Measurements from ENCODE around the gene ING3.

ING3 gene

DNA sequence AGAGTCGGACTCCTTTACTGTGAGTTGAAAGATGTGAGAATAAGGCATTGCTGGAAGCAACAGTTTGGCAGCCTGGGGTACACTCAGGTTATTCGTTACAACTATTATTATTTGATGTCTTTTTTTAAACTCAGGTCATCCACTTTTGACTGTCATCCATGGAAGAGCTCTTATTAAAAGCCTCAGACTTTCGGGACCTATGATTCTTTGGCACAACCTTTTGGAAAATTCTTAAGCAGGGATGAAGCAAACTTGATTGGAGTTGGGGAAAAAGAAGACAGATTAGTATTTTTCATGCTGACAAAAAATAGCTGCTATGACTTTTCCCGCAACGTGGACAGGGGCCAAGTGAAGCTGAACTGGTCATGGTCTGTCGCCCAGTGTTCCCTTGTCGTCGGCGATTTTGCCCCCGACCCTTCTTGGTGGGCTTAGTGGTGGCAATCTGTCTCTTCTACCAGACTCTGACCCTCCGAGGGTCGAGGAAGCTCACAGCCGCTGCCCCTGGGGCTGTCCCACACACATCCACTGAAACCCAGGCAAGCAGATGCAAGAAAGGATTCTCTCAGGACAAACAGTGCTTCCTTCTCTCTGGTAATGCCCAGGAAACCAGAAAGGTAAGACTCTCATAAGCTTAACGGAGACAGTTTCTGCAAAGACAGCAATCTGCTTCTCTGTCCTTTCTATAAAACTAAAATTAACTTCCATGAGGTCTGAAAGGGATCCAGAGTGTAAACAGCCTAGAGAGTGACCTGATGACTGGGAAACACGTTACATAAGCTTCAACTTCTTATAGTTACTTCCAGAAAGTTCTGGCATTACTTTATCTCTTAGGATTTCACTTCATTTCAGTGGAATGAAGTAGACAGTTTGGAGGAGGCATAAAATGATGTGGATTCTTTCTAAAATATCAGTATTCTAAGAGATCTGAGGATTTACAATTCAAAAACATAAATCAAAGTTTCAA is 39.0 kb downstream of the ING3 start:
- DNase-seq: peak in 2 of 14 donors; percentile 1 to 3

DNA sequence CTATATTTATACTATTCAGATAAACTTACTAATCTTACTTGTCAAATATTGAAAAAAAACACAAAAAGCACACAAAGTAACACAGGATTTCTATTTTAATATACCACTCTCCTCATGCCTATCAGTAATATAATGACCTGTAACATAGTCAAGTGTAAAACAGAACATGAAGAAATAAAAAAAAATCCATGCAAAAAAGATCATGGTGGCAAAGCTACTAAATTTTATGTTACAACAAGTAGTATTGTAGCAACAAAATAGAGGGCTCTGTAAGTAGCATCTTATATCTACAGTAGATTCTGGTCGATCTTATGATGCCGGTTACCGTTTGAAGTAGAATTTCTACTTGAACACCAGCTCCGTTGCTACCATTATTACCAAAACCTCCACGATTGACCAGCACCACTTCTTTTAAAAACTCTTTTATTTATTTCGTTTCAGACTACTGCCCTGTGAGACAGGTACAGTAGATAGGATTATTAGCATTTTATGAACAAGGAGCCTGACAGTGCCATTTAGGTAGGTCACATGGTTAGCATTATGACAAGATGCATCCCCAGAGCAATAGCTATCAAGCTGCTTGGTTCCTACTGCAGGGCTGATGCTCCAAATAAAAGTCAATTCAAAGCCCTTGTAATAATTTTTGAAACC is 40.0 kb downstream of the ING3 start:
- no peak for DNase-seq

DNA sequence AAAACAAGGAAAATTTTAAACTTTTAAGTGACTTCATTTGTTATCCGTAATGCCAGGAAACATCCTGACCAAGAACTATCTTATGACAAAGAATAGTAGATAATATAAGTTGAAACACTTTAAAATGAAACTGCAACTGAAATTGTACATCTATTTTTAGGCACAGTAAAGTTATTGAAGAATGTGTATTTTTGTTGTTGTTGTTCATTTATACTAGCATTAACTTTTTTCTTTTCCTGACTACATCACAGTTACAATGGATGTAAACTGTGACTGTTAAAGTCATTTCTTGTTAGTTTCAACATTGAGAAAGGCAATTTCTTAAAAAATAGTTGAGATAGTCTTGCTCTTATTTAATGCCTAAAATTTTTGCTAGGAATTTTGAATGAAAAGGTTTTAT is 40.6 kb downstream of the ING3 start:
- DNase-seq: no peak

DNA sequence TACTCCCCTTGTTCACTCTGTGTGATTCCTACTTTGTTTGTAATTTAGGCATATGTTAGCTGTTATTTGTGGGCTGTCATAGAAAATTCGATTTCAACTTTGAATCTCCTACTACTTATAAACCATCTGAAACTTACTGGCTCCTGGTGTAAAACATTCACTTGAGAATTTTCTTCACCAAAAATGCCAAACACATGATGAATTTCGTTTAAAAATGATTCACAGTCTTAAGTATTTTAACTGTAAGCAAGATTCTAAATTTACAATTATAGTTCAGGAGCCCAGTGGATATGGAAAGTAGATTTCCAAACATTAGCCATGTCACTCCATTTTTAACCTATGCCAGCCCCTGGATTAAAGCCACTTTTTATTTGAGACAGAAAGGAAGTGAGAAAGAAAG is 41.0 kb downstream of the ING3 start:
- no peak for DNase-seq

DNA sequence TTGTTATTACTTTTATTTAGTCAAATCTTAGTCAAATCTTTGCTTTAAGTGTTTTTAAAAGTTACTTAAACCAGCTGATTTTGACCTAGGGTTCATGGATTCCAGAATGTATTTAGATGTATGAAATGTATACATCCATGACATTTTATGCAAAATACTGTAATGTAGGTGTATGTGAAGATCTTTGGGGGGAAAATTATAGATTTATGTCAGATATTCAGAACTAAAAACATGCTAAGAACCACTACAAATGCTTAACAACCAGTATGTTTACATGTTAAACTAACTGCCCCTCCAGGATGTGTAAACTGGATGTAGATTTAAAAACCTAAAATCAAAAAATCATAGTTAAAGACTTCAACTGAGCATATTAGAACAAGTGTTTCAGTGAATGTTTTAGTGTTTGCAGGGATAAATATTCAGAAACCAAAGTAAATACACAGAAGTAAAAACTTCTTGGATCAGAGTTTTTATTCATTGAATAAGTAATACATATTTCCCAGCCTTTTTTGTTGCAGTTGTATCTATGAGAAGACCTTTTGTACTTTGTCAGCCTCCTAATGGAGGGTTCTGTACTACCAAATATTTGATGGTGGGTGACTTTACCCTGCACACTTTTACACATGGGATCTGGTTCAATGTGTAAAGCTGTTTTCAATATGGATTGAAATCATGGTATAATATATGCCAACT is 41.8 kb downstream of the ING3 start:
- no peak for DNase-seq

DNA sequence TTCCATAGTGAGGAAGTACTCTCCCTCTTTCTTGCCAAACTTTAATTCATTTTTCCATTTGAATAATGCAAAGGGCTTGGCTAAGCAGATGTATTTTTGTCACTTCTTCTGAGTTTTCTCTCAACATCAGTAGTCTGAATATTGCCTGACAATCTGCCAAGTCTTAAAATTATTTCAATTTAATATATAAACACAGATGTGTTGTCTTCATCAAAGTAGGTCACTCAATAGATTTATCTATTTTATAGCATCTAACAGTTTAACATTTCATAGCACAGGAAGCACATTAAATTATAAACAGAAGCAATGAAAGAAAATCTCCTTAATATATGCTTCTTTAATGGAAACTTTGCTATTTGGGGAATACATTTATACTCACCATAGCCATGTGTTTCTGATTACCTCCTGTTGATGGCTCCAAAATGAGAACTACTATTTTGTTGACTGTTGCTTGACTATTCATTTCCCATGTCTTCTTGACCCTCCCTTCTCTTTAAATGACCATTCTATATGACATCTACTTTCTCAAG is 42.5 kb downstream of the ING3 start:
- no peak for DNase-seq

DNA sequence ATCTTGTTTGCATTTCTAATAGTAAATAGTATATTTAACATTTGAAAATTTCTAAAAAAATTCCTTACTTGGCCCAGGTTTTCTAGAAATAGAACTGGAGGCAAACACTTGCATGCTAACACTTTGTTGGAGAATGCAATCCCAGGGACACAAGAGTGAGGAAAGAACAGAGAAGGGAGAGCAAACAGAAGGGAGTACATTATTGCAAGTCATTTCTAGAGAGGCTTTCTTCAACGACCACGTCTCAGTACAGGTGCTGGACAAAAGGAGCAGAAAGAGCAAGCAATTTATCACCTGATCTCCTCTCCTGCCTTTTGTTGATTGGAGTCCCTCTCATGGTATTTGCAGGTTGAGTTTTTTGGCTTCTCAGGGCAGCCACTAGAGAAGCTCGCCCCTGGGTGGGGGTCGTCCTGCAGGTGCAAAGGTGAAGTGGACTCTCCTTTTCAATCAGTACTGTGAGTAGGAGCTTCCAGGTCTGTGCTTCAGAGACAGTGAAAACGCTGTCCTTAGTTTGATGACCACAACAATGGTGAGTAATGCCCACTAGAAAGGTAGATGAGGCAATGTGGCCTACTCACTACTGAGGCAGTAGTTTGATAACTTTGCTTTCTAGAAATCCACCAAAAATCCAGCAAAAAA is 43.1 kb downstream of the ING3 start:
- no peak for DNase-seq

DNA sequence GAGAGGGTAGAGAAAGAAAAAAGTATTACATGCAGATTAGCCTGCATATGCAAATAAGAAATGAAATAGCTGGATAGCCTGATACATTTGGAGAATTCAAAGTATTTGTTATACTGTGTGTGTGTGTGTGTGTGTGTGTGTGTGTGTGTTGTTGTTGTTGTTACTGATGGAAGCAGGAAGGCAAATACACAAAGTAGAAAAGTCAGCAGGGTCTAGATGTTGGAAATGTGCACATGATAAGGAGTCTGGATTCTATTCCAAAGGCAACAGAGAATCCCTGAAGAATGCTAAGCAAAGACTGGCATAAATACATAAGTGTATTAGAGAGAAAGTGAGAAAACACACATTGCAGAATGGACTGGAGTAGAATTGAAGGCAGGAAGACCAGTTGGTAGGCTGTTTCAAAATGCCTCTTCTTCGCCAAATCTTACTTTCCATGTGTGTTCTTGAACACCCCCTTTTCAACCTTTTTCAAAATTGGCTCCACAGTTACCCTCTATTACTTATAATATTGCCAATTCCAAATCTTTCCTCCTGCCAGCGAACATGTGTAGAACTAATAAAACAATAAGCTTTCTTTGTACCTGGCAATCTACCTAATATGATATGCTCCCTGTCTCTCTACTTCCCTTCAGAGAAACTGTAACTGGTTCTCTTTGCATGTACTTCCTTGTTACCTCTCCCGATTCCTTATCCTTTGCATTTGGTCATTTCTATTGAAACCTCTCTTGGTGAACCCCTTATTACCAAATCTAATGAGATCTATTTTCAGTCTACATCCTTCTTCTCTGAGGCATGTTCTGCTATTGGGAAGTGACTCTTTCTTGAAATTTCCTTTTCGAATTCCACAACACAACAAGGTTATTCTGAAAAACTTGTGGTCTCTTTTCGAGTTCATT is 44.2 kb downstream of the ING3 start:
- DNase-seq: no peak

DNA sequence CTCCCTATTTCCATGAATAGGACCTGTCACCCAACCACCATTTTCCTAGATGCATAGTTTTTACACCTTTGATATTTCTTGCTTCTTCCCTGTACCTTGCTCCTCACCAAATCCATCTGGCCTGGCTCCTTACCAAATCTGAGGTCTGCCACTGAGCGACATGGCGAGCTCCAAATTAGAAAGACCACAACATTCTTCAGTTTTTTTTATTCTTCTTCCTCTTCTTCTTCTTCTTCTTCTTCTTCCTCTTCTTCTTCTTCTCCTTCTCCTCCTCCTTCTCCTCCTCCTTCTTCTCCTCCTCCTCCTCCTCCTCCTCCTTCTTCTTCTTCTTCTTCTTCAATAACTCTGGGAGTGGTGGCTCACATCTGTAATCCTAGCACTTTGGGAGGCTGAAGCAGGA is 45.1 kb downstream of the ING3 start:
- peak in 1 of 14 donors; percentile 24 for DNase-seq

DNA sequence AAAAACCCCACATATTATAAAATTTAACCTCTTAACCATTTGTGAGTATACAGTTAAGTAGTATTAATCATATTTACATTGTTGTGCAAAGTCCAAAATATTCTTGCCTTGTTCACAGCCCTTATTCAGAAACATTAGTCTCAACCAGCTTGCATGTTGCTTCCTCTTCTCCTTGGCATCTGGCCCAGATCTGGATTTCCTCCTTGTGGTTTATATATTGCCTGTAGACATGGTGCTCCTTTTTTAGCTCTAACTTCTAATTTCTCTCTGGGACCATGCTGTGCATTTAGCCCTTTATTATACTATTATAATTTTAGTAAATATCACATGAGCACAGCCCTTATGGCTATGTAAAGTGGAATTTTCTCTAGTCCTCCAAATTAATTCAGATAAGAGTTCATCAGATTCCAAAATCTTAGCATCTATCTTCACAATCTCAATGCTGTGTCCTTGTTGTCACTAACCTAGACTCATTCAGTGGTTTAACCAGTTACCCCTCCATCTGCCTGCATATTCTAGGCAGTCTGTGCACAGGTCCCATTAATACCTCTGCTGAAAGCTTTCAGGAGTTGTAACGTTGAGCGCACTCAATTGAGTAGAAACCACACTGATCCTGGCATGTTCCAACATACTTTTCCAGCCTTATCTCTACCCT is 45.9 kb downstream of the ING3 start:
- peak in 5 of 14 donors; percentile 13 to 52 (median 22) for DNase-seq

DNA sequence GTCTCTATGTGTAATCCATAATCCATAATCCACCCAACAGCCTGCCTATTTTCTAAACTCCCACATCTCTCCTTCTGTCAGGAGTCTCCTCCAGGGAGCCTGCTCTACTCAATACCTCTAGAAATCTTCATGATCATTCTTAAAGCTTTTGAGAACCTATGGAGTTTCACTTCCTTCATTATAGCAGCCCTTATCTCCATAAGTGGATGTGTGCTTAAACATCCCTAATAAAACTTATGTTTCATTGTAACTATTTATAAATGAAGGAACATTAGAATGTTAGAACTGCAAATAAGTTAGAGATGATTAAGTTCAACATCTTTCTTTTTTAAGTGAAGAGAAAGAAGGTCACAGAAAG is 46.4 kb downstream of the ING3 start:
- DNase-seq: no peak

DNA sequence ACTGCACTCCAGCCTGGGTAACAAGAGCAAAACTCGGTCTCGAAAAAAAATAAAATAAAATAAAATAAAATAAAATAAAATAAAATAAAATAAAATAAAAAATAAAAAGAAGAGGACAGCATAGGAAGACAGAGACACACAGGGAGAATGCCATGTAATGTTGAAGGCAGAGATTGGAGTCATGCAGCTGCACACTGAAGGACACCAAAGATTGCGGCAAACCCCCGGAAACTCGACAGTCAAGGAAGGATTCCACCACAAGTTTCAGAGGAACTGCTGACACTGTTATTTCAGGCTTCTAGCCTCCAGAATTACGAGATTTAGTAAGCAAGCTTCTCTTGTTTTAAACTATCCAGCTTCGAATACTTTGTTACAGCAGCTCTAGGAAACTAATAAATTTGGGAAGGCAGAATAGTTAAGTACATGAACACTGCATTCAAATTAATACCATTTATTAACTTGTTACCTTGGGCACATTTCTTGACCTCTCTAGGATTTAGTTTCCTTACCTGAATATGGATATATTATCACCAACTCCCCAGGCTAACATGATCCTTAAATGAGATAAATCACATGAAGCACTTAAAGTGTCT is 47.4 kb downstream of the ING3 start:
- DNase-seq: peak in 4 of 14 donors; percentile 2 to 39 (median 6)

DNA sequence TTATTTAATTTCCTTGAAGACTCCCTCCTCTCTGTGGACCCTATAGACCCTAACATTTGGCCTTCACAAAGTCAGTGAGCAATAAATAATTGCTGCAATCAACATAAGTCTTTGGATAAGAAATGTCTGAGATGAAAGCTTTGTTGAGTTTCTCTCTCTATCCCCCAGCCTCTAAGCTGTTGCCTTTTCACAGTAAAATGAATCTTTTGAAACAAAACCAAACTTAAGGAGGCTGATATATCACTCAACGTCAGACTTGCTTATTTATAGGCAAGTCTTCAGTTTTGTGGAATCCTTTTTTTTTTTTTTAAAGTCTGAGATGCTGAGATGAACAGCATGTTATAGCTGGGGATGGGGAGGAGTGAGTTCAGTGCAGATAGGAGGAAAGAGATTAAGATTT is 47.9 kb downstream of the ING3 start:
- no peak for DNase-seq

DNA sequence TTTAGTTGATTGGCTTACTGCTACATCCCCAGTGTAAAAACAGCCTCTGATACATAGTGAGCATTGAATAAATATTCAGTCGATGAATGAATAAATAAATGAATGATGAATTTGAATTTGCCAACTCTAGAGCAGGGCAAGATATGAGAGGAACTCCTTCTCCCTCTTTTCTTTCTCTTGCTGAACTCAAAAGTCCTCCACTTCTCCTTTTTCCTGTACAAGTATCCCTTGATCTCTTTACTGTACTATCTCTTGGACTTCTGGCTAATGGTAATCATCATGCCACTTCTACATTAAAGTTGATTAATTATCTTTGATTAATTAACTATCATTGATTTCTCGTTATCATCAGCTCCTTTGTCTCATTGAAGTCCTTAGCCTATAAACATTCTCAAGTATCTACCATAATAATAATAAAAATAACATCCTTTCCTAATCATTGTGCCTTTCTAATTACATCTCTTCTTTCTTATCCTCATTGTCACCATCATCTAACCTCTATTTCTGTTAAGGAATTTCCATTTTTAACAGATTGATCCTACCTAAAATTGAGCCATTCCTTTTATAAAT is 48.5 kb downstream of the ING3 start:
- DNase-seq: no peak

DNA sequence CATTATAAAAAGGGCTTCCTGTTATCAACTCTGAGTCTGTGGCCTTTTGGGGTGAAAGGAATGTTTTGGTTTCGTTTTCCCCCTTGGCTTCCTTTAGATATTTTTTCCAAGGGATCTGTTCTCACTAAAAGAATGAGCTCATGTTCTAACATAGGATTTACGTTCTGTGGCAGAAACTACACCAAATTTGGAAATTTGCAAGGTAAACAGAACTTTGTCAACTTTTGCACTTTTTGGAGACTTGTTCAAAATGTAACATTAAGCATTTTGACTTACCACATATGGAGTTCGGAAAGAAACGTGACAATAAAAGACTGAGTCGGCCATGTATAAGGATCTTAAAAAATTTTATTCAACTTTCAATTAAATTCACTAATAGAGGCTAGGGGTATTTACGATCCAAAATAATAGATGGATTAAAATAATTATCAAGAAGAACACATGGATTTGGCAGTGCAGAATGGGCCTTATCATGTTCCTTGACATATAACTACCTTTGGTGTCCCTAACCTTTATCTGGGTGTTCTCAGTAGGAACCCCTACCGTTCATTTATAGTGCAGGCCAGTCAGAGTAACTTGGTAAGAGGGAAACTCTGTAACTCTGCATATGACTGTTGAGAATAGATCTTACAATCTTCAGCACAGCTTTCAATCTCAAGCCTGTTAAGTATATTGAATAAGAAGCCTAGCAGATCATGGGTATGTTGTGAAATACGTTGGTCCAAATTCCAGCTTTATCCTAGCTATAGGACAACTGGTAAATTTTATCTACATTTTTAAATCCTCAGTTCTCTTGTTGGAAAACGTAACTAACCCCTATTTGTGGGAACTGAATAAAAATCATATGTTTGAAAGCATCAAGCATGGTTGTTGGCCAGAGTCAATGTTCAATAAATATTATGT is 49.8 kb downstream of the ING3 start:
- no peak for DNase-seq

DNA sequence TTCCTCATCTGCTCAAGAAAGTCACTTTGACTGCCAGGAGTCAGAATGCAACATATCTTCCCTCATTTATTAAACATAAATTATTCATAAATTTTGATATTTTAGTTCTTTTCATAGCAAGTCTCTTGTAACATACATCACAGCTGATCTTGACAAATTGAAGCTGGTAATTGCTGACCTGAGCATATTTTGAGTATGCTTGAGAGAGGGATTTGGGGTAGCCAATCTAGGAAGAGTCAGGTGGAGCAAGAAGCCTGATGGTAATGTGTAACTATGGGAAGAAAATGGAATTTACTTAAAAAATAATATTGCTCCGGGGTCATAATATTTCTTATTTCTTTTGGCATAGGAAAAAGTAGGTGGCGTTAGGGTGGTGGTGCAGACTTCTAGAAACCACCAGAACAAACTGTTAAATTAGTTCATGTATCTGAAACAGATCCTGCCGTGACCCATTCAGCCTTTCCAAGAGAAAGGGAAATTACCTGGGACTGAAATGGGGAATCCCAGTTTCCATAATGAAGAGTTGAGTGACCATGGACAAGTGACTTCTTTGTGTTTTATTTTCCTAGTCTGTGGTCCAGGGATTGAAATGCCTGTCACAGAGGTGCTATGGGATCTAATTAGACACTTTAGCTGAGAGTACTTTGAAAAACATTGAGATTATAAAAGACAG is 50.8 kb downstream of the ING3 start:
- no peak for DNase-seq

DNA sequence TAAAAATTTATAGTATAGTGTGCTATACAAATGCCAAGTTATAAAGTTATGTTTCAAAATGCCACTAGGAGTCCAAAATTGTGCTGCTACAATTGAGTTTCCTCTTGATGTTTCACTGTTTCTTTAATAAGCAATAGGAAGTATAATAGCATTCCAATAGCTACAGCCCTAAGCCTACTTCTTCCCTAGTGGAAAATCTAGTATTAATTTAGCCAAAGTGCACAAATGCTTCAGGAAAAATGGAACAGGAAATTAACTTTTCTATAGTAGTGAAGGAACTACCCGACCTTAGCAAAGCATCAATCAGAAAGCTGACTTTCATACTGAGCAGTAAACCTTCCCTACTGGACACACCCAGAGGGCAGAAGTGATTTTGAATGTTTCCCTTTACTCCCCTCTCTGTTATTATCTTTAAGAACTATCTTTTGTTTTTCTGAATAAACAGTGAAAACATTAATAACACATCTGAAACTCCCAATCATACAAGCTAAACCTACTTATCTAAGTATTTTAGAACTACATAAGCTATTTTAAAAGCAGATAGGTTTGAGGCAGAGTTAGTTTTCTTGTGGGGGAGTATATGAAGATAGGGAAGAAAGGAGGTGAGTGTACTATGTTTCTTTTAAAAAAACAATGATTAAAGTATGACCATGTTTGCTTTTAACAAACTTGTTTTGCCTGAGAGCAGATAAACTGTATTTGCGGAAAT is 51.6 kb downstream of the ING3 start:
- no peak for DNase-seq

DNA sequence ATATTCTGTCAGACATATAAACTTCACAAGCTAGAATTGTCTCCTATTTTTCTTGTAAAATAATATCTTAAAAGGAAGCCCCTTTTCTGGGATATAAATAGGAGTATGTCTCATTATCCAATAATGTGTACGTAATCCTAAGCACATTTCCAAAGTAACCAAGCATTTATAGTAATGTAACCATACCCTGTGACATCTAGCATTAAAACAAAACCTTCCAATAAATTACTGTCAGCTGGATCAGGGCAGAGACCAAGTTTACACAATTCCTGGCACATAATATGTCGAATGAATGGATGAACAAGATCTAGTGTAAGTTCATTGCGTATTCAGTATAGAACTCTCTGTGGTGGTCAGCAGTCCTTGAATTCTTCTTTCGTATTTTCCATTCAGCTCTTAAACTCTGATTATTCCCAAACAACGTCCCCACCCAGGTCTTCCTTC is 52.2 kb downstream of the ING3 start:
- DNase-seq: no peak

Measured in C1 segment of cervical spinal cord (tissue), 14 donors.